GM12878 (cell line): Measurements from ENCODE around the gene CRKL. TPM values are rescaled to one million over a fixed set of nuclear protein-coding genes. Genes with fewer than 3 reads are reported as not detected.

ENCODE experiments used
- ATF7 ChIP-seq: fragments of 450-650 bp; IDR thresholded peaks from 2 replicates; pipeline ENCODE4 v1.6.1; 2016; ENCODE audit warnings: low read depth, mild to moderate bottlenecking
- BMI1 ChIP-seq: fragments of 450-650 bp; IDR thresholded peaks from 2 replicates; pipeline ENCODE4 v1.6.1; 2016; ENCODE audit warnings: mild to moderate bottlenecking, moderate library complexity, borderline replicate concordance
- CEBPB ChIP-seq, 2 experiments: fragments of 150-350 bp in 1 of 2; IDR thresholded peaks; 2 replicates each; pipeline ENCODE4 v1.6.1; 2012 to 2014; ENCODE audit warnings: low read depth in 2 of 2, low read length in 2 of 2, borderline replicate concordance in 1 of 2, inconsistent platforms in 1 of 2
- IKZF2 ChIP-seq, 2 experiments: fragments of 450-650 bp; IDR thresholded peaks; 2 replicates each; pipeline ENCODE4 v1.6.1; 2017; ENCODE audit warnings: mild to moderate bottlenecking in 2 of 2, moderate library complexity in 2 of 2
- KDM1A ChIP-seq: fragments of 200-600 bp; sonication (generic); IDR thresholded peaks from 2 replicates; pipeline ENCODE4 v1.6.1; 2016; ENCODE audit warnings: borderline replicate concordance
- MTA2 ChIP-seq: fragments of 450-650 bp; IDR thresholded peaks from 2 replicates; pipeline ENCODE4 v1.6.1; 2016; ENCODE audit warnings: low read depth, mild to moderate bottlenecking, moderate library complexity
- RB1 ChIP-seq: fragments of 450-650 bp; formaldehyde crosslinking; IDR thresholded peaks from 2 replicates; pipeline ENCODE4 v1.6.1; 2017; ENCODE audit warnings: mild to moderate bottlenecking, borderline replicate concordance
- RBBP5 ChIP-seq: fragments of 200-600 bp; sonication (generic); conservative IDR thresholded peaks from 2 replicates; pipeline ENCODE4 v1.6.1; 2016
- SIN3A ChIP-seq: IDR thresholded peaks from 2 replicates; pipeline ENCODE4 v1.6.1; 2012; ENCODE audit warnings: low read depth, low read length, improper control_type of control experiment
- TCF12 ChIP-seq: IDR thresholded peaks from 2 replicates; pipeline ENCODE4 v1.6.1; 2011; ENCODE audit warnings: low read depth, mild to moderate bottlenecking, low read length
- ZNF384 ChIP-seq: IDR thresholded peaks from 2 replicates; pipeline ENCODE4 v1.6.1; 2012; ENCODE audit warnings: low read depth, mild to moderate bottlenecking, low read length, improper control_type of control experiment, borderline replicate concordance
- polyA plus RNA-seq, 11 experiments: library from polyadenylated mRNA; depleted of rRNA in 4 of 11; unstranded in 6 of 11; stranded (reverse) in 5 of 11; fragments of >200 nt; fragmentation: Nextera tagmentation in 4 of 11; fragmentation: Illumina TruSeq in 1 of 11; extraction: Ambion mirVana in 4 of 11; extraction: Trizol in 1 of 11; gene quantifications; 1 replicate in 1 of 11; 2 replicates in 10 of 11; pipeline versions ENCODE4 v1.2.1 to v1.2.3, GENCODE V29; 2011 to 2016; ENCODE audit warnings: inconsistent platforms in 2 of 11, missing spikeins in 2 of 11, low read depth in 1 of 11
- total RNA-seq, 4 experiments: library from RNA; depleted of rRNA in 3 of 4; stranded (reverse); fragments of >200 nt in 3 of 4; fragmentation: Illumina TruSeq in 1 of 4; extraction: Trizol in 1 of 4; gene quantifications; 2 replicates each; pipeline versions ENCODE4 v1.2.1 to v1.2.3, GENCODE V29; 2013 to 2021
- TF ChIP-seq, protein P1 (sequence below): fragments of 450-650 bp; formaldehyde crosslinking; IDR thresholded peaks from 2 replicates; pipeline ENCODE4 v1.4.0; 2022; ENCODE audit warnings: mild to moderate bottlenecking, moderate library complexity
- TF ChIP-seq, protein P2 (sequence below): fragments of 450-650 bp; formaldehyde crosslinking; IDR thresholded peaks from 2 replicates; pipeline ENCODE4 v1.4.0; 2020; ENCODE audit warnings: mild to moderate bottlenecking, moderate library complexity
- TF ChIP-seq, protein P3 (sequence below): fragments of 450-650 bp; IDR thresholded peaks from 2 replicates; pipeline ENCODE4 v1.6.1; 2017; ENCODE audit warnings: mild to moderate bottlenecking
- TF ChIP-seq, protein P4 (sequence below): IDR thresholded peaks from 2 replicates; pipeline ENCODE4 v1.6.1; 2012; ENCODE audit warnings: mild to moderate bottlenecking, low read depth, low read length

CRKL gene
- total and polyA plus RNA-seq, 10 of the 15 experiments (the other 5 are each of a cell fraction or from before 2014, with no cell fraction given): 12.6 to 61.2 (median 32.7) TPM

DNA sequence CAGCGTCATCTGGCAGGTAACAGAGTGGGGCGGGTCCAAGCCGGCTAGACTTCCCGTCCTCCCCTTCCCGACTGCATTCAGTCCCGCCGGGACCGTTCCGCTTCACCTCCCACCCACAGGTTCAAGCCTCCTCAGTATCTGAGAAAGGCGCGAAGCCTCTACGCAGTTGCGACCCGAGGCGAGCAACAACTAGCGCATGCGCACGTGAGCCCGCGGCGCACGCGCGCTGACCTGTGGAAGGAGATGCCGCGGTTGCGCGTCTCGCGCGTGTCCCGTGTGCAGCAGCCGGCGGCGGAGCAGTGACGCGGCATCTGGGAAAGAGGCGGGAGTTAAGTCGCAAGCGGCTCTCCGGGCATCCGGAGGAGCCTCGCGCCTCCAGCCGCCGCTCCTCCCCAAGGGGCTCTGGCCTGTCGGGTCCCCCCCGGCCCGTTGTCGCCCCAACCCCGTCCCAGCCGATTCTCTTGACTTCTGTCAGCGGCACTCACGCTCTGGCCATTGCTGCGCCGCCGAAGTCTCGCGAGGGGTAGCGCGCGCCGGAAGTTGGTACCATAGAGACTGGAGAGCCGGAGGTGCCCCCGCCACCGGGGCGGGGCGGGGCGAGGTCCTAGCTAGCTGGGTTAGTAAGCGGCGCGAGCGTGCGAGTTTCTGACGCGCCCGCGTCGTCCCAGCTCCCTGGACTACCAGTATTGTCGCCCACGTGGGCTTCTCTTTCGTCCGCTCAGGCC lies 84.6 kb downstream of the CRKL start, which contains the start of gene THAP7 (continued):
- TF ChIP-seq, protein P1, sequence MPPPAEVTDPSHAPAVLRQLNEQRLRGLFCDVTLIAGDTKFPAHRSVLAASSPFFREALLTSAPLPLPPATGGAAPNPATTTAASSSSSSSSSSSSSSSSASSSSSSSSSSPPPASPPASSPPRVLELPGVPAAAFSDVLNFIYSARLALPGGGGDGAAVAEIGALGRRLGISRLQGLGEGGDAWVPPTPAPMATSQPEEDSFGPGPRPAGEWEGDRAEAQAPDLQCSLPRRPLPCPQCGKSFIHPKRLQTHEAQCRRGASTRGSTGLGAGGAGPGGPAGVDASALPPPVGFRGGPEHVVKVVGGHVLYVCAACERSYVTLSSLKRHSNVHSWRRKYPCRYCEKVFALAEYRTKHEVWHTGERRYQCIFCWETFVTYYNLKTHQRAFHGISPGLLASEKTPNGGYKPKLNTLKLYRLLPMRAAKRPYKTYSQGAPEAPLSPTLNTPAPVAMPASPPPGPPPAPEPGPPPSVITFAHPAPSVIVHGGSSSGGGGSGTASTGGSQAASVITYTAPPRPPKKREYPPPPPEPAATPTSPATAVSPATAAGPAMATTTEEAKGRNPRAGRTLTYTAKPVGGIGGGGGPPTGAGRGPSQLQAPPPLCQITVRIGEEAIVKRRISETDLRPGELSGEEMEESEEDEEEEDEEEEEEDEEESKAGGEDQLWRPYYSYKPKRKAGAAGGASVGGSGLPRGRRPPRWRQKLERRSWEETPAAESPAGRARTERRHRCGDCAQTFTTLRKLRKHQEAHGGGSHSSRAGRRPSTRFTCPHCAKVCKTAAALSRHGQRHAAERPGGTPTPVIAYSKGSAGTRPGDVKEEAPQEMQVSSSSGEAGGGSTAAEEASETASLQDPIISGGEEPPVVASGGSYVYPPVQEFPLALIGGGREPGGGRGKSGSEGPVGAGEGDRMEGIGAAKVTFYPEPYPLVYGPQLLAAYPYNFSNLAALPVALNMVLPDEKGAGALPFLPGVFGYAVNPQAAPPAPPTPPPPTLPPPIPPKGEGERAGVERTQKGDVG (CRISPR knock-in tag): no peak
- no peak for TF ChIP-seq KDM1A
- TF ChIP-seq ZNF384: no peak
- no peak for TF ChIP-seq RBBP5
- TF ChIP-seq SIN3A: peak; percentile 85; the same call in 1 of the 2 replicates
- no peak for TF ChIP-seq RB1
- TF ChIP-seq, protein P2, sequence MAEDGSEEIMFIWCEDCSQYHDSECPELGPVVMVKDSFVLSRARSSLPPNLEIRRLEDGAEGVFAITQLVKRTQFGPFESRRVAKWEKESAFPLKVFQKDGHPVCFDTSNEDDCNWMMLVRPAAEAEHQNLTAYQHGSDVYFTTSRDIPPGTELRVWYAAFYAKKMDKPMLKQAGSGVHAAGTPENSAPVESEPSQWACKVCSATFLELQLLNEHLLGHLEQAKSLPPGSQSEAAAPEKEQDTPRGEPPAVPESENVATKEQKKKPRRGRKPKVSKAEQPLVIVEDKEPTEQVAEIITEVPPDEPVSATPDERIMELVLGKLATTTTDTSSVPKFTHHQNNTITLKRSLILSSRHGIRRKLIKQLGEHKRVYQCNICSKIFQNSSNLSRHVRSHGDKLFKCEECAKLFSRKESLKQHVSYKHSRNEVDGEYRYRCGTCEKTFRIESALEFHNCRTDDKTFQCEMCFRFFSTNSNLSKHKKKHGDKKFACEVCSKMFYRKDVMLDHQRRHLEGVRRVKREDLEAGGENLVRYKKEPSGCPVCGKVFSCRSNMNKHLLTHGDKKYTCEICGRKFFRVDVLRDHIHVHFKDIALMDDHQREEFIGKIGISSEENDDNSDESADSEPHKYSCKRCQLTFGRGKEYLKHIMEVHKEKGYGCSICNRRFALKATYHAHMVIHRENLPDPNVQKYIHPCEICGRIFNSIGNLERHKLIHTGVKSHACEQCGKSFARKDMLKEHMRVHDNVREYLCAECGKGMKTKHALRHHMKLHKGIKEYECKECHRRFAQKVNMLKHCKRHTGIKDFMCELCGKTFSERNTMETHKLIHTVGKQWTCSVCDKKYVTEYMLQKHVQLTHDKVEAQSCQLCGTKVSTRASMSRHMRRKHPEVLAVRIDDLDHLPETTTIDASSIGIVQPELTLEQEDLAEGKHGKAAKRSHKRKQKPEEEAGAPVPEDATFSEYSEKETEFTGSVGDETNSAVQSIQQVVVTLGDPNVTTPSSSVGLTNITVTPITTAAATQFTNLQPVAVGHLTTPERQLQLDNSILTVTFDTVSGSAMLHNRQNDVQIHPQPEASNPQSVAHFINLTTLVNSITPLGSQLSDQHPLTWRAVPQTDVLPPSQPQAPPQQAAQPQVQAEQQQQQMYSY: no peak
- no peak for TF ChIP-seq MTA2
- TF ChIP-seq CEBPB (IDR thresholded peaks at IDR 0.05; ENCODE audit: borderline replicate concordance in 1 of 2, low read depth in 2 of 2, low read length in 2 of 2): no peak
- TF ChIP-seq, protein P3, sequence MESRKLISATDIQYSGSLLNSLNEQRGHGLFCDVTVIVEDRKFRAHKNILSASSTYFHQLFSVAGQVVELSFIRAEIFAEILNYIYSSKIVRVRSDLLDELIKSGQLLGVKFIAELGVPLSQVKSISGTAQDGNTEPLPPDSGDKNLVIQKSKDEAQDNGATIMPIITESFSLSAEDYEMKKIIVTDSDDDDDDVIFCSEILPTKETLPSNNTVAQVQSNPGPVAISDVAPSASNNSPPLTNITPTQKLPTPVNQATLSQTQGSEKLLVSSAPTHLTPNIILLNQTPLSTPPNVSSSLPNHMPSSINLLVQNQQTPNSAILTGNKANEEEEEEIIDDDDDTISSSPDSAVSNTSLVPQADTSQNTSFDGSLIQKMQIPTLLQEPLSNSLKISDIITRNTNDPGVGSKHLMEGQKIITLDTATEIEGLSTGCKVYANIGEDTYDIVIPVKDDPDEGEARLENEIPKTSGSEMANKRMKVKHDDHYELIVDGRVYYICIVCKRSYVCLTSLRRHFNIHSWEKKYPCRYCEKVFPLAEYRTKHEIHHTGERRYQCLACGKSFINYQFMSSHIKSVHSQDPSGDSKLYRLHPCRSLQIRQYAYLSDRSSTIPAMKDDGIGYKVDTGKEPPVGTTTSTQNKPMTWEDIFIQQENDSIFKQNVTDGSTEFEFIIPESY: no peak
- no peak for TF ChIP-seq ATF7
- TF ChIP-seq TCF12: peak; percentile 32; the same call in 1 of the 2 replicates
- TF ChIP-seq, protein P4, sequence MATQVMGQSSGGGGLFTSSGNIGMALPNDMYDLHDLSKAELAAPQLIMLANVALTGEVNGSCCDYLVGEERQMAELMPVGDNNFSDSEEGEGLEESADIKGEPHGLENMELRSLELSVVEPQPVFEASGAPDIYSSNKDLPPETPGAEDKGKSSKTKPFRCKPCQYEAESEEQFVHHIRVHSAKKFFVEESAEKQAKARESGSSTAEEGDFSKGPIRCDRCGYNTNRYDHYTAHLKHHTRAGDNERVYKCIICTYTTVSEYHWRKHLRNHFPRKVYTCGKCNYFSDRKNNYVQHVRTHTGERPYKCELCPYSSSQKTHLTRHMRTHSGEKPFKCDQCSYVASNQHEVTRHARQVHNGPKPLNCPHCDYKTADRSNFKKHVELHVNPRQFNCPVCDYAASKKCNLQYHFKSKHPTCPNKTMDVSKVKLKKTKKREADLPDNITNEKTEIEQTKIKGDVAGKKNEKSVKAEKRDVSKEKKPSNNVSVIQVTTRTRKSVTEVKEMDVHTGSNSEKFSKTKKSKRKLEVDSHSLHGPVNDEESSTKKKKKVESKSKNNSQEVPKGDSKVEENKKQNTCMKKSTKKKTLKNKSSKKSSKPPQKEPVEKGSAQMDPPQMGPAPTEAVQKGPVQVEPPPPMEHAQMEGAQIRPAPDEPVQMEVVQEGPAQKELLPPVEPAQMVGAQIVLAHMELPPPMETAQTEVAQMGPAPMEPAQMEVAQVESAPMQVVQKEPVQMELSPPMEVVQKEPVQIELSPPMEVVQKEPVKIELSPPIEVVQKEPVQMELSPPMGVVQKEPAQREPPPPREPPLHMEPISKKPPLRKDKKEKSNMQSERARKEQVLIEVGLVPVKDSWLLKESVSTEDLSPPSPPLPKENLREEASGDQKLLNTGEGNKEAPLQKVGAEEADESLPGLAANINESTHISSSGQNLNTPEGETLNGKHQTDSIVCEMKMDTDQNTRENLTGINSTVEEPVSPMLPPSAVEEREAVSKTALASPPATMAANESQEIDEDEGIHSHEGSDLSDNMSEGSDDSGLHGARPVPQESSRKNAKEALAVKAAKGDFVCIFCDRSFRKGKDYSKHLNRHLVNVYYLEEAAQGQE: no peak
- TF ChIP-seq IKZF2 (IDR thresholded peaks at IDR 0.05): peak; percentile 48 to 63; a peak in 3 of 4 replicates
- no peak for TF ChIP-seq BMI1
